ENCODE measurements around the gene AKR1D1.
"Not testable (repeated sequence)": the region's sequence is repeated elsewhere in the genome, so short reads cannot be mapped to it uniquely, and the experiment has no call there.

The AKR1D1 gene

DNA sequence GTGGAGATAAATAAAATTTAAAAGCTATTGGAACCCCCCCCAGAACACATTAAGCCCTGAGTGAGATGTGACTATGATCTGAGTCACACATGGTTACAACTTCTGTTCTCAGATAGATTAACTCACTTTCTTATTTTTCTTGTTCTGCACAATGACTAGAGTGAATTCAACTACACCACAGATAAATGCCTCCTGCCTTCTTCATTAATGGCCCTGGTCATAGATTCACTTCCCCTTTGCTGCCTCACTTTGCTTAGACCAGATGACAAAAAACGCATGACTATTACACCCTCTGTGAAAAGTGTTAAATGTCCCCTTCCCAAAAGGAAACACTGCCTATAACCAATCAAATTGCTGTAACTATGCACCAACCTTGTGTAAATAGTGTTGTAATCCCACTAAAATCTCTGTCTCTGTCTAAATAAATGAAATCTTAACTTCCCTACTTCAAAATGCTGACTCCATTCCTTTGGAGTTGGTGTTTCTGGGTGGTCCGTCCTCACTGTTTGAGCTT lies 49.4 kb downstream of the AKR1D1 start:
- DNase-seq, result no peak

DNA sequence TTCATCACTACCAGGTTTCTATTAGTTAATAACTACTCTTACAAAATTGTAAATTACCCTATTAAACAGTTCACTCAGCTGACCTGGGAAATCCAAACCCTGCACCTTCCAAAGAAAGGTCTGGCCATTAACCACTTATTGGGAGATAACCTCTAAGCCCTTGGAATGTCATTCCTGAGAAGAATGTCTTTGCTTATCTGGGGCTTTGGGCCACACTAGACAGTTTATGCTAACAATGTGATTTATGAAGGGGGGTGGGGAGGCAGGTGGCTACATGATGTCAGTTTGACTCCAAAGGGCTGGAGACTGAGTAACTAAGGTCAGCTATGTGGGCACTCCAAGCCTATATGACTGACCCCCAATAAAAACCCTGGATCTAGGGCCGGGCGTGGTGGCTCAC lies 50.7 kb downstream of the AKR1D1 start:
- no peak for DNase-seq

DNA sequence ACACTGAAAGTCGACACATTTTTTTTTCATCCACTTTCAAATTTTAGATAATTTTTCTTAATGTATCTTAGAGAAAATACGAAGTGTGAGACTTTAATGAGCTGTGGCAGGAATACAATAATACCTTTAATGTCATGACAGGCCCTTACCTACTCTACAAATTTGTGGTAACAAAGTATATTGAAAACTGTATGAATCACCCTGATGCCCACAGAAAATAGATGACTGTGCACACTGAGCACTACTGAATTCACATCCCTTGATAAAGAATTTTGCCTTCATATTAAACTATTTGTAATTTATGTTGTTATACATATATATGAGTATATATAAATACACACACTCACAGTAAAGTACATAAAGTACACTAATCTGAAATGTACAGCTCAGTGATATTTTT lies 51.7 kb downstream of the AKR1D1 start:
- DNase-seq, result no peak

DNA sequence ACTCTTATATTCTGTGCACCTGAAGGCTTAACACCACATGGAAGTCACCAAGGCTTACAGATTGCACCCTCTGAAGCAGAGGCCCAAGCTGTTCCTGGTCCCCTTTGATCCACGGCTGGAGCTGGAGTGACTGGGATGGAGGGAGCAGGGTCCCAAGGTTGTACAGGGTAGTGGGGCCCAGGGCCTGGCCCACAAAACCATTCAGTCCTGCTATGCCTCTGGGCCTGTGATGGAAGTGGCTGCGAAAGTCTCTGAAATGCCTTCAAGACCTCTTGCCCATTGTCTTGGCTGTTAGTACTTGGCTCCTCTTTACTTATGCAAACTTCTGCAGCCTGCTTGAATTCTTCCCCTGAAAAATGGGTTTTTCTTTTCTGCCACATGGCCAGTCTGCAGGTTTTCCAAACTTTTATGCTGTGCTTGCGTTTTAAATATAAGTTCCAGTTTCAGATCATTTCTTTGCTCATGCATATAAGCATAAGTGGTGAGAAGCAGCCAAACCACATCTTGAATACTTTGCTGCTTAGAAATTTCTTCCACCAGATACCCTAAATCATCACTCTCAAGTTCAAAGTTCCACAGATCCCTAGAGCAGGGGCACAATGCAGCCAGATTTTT lies 53.4 kb downstream of the AKR1D1 start:
- no peak for DNase-seq

DNA sequence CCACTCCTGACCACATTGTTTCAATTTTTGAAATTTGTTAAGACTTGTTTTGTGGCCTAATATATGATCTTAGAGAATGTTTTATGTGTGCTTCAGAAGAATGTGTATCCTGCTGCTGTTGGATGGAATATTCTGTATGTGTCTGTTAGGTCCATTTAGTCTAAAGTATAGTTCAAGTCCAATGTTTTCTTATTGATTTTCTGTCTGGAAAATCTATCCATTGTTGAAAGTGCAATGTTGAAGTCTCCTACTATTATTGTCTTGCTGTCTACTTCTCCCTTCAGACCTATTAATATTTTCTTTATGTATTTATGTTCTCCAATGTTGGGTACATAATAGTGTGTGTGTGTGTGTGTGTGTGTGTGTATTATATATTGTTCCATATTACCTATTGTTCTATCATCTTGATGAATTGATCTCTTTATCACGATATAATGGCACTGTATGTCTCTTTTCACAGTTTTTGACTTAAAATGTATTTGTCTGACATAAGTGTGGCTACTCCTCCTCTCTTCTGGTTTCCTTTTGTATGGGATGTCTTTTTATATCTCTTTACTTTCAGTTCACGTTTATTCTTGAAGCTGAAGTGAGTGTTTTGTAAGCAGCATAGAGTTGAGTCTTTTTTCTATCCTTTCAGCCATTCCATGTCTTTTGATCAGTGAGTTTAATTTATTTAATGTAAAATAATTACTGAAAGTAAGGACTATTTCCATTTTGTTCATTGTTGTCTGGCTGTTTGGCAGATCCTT lies 61.3 kb downstream of the AKR1D1 start:
- no peak for DNase-seq

DNA sequence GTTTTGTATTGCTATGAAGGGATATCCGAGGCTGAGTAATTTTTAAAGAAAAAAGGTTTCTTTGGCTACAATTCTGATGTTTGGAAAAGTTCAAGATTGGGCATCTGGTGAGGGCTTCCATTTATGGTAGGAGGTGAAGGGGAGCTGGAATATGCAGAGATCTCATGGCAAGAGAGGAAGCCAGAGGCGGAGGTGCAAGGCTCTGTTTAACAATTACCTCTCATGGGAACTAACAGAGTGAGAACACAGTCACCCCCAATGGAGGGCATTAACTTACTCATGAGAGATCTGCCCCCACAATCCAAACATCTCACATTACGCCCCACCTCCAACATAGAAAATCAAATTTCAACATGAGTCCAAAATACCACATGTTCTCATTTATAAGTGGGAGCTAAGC lies 62.0 kb downstream of the AKR1D1 start:
- DNase-seq, result peak in 1 of 2 experiments; percentile 3

DNA sequence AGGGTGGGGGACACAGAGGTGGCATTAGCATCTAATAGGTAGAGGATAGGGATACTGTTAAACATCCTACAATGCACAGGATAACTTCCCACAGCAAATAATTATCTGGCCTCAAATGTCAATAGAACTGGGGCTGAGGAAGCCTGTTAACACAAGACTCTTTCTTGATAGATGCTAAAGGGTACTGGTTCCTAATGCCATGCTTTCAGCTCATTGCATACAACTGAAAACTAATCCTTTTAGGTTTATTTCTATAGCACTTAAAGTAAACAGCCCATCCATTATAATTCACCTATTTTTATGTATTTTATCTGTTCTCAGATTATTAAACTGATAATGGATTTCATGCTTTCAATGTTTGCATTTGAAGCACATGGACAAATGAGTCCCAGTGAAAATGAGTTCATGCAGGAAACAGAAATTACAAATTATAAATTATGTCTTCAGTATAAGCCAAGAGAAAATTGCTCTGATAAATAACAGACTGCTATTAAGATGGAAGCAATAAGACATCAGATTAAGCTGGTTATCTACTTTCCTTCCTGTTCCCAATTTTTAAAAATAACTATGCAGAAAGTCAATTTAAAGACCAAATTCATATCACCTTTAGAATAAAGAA lies 66.4 kb downstream of the AKR1D1 start:
- no peak for DNase-seq

DNA sequence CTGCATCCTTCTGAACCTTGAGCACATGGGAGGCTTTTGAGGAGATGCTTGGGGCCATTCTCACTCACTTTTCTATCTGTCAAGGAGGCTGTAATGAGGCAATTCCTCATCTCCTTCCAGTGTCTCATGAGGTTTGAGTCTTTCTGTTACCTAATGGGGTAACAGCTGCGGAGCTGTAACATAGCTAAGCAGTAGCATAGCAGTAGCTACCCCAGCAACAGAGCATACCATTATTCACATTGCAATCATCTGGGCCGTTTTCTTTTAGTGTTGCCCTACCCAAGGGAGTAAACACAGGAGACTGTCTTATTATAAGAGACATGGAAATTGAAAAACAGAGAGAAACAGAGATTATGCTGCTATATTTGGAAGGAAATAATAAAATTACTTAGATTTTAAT lies 68.7 kb downstream of the AKR1D1 start:
- DNase-seq, result no peak

DNA sequence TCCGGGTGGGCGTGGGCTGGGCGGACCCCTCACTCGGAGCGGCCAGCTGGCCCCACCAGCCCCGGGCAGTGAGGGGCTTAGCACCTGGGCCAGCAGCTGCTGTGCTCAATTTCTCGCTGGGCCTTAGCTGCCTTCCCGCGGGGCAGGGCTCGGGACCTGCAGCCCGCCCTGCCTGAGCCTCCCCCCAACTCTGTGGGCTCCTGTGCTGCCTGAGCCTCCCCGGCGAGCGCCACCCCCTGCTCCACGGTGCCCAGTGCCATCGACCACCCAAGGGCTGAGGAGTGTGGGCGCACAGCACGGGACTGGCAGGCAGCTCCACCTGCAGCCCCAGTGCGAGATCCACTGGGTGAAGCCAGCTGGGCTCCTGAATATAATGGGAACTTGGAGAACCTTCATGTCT lies 70.0 kb downstream of the AKR1D1 start:
- not testable (repeated sequence) for DNase-seq

DNA sequence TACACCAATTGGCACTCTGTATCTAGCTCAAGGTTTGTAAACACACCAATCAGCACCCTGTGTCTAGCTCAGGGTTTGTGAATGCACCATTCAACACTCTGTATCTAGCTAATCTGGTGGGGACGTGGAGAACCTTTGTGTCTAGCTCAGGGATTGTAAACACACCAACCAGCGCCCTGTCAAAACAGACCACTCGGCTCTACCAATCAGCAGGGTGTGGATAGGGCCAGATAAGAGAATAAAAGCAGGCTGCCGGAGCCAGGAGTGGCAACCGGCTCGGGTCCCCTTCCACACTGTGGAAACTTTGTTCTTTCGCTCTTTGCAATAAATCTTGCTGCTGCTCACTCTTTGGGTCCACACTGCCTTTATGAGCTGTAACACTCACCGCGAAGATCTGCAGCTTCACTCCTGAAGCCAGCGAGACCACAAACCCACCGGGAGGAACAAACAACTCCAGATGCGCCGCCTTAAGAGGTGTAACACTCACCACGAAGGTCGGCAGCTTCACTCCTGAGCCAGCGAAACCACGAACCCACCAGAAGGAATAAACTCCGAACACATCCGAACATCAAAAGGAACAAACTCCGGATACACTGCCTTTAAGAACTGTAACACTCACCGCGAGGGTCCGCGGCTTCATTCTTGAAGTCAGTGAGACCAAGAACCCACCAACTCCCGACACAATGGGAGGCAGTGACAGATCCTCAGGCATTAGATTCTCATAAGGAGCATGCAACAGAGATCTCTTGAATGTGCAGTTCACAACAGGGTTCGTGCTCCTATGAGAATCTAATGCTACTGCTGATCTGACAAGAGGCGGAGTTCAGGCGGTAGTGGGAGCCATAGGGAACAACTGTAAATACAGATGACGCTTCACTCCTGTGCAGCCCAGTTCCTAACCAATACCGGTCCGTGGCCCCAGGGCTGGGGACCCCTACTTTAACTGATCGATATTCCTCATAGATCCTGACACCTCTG lies 70.8 kb downstream of the AKR1D1 start:
- not testable (repeated sequence) for DNase-seq

DNA sequence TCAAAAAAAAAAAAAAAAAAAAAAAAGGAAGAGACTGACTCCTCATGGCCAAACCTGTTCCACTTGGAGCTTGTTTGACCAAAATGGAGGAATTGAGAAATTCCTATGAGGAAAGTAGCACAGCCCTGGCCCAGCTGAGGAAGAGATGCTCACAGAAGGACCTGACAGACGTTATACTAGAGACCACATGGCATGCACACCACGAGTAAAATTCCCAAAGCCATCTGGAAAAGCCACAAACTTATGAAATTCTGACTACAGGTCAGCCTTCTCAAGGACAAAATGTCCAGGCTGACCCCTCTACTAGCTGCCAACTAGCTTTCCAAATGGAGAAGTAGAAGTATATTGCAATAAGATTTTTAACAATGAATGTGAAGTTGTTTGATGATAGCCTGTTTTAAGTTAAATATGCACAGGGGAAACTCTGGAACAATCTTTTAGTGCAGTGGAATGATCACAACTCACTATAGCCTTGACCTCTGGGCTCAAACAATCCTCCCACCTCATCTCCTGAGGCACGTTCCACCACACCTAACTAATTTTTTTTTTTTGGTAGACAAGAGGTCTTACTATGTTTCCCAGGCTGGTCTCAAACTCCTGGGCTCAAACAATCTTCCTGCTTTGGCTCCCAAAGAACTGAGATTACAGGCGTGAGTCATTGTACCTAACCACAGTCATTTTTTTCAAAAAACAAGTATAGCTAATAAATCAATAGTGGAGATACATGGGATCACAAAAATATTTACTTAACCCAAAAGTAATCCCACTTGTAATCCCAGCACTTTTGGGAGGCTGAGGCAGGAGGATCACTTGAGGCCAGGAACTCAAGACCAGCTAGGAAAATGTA lies 75.7 kb downstream of the AKR1D1 start:
- DNase-seq, result no peak

DNA sequence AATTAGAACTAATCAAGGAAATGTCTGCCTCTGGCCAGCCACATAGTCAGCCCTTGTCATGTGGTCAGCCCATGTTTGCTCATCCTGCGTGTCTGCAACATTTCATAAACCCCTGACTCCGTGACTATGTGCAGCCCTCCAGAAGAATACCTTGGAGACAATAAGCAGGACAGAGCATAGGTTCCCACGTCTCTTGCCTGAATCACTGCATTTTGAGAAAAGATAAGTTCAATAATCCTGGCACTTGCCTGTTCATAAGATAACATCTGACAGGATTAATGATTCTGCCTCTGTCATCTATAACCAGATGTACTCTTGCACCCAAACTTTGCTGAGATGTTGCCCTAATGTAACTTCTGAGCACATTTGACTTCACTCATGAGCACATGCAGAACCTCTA lies 78.4 kb downstream of the AKR1D1 start:
- DNase-seq, result no peak

DNA sequence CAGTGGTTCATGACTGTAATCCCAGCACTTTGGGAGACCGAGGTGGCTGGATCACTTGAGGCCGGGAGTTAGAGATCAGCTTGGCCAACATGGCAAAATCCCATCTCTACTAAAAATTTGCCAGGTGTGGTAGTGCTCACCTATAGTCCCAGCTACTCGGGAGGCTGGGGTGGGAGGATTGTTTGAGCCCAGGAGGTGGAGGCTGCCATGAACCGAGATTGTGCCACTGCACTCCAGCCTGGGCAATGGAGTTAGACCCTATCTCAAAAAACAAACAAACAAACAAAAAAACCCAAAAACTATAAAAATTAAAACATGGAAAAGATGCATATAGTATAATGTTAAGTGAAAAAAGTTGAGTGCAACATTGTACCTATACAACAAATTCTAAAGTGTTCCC lies 81.4 kb downstream of the AKR1D1 start:
- DNase-seq, result no peak

DNA sequence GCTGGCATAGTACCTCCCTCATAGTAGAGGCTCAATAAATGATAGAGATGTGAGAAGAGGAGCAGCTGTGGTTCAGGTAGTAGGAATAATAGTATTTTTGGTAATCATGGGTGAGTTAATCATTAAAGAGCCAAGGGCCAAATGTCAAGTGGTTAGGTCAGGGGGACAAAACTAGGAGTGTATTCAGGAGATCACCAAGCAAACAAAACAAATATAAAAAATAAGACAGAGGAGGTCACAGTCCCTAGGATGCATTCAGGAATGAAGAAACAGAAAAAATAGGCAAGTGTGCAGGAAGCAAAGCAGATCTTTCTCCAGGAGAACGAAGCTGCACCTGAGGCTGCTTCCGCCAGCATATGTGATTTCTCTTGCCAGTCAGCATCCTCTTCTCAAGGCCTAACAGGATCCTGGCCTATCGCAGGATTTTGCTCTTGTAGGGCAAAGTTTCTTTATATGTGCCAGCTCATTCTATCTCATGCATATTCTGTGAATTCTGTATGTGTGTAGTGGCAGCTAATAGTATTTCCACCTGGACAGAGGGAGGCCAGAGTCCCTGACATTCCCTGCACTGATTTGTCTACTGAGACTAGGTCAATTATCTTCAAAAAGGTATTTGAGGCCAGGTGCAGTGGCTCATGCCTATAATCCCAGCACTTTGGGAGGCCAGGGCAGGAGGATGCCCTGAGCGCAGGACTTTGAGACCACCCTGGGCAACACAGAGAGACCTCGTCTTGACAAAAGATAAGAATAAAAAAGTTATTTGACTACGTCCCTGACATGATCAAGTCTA lies 82.7 kb downstream of the AKR1D1 start:
- DNase-seq, result no peak

DNA sequence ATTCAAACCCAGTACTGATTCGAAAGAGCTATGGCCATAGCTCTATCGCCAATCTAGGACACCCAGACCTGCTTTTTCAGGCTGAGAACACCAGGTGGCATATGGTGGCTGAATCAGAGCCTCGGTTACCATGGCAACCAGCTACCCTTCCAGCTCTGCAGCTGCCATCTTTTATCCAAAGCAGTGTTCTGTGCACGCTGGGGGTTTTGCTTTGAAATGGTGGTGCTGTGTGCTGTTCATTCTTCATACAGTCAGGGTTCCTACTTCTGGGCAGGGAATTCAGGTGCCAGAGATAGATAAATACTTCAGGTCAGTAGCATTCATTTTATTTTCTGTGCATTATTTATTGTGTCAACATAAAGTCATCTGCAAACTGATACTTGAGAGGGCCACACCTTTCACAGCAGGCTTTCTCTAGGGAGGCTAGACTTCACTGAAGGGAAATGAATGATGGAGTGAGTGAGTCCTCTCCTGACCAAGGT lies 85.4 kb downstream of the AKR1D1 start:
- DNase-seq, result peak; percentile 93 to 97

DNA sequence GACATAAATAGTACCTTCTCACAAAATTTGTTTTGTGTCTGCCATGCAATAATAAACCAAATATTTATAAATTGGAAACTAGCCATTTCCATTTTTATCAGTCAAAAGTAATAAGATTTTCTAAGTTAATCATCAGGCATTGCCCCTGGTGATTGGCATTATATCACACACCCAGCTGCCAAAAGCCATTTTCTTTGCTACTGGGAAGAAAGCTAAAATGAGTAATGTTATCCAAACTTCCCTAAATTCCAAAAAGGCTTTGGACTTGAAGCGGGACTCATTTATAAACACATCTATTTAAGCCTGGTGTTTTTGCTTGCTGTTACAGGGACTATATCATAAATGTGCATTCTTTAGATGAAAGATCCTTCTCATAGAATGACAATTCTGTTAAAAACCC lies 86.0 kb downstream of the AKR1D1 start:
- no peak for DNase-seq

DNA sequence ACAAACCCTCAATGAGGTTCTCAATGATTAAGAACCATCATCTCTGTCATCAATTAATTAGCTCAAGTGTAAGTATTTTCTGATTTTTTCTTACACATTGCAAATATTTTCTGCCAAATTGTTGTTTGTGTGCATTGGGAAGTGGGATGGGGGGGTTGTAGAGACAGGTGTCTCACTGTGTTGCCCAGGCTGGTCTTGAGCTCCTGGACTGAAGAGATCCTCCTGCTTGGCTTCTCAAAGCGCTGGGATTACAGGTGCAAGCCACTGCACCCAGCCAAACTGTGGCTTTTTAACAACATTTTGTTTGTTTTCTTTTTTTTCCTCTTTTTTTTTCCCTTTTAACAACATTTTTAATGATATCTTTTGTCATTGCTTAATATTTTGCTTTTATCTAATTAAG lies 87.5 kb downstream of the AKR1D1 start:
- DNase-seq, result no peak

DNA sequence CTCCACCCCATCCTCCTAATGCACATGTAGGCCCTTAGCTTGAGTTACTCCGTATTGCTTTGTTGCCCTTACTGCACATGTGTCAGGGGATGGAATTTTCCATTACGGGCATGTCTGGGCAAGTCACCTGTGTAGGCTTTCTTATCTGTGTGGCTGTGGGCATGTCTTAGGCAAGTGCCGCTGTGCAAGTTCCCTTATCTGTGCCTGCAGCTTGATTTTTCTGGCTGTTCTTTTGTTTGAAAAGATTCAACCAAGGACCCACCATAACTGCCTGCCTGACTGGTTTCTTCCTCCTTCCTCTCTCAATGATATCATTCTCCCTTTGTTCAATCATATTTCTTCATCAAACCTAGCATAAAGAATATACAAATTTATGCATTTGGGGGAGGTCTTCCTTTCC lies 88.5 kb downstream of the AKR1D1 start:
- DNase-seq, result no peak

DNA sequence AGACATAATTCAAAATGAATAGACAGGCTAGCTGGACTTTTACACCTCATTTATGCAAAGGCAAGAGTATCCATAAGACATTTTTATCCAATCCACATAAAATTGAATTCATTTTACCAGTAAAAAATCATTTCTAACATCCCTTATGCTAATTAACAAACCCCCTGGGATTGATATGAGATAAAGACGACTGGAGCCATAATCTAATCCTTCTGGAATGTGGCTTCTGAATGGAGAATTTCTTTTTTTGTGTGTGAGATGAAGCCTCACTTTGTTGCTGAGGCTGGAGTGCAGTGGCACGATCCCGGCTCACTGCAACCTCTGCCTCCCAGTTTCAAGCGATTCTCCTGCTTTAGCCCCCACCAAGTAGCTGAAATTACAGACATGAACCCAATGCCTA lies 90.4 kb downstream of the AKR1D1 start:
- no peak for DNase-seq

DNA sequence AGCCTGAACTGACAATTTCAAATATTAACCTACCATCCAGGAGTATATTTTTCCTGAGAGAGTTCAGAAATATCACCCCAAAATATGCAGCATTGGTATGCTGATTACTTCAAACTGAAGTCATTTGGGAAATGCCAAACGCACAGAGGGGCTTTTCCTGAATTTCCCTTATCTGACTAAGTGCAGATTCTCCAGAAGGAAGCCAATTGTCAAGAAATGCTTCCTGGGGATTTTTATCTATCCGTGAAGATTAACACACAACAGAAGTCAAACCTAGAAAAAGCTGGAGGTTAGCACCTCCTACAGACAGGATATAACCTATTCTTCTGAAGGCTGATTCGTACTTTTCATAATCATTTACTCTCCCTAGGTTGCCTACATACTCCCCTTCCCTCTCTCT lies 91.0 kb downstream of the AKR1D1 start:
- no peak for DNase-seq

DNA sequence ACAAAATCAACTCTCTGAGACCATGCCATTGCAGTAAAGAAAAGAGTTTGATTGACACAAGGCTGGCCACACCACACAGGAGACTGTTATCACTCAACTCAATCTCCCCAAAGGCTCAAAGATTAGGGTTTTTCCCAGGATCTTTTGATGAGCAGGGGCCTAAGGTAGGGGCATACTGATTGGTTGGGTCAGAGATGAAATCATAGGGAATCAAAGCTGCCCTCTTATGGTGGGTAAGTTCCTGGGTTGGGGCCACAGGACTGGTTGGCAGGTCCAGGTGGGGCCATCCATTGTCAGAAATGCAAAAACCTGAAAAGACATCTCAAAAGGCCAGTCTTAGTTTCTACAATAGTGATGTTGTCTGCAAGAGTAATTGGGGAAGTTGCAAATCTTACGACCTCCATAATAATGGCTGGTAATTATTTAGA lies 91.6 kb downstream of the AKR1D1 start:
- no peak for DNase-seq
